ENCODE measurements around the gene FRMD3.
"Not testable (repeated sequence)": the region's sequence is repeated elsewhere in the genome, so short reads cannot be mapped to it uniquely, and the experiment has no call there.

Gene FRMD3

GRCh38 chr9:83367326-83367725 lies 170.9 kb downstream of the FRMD3 start:
- no peaks in the 10 kb centered on the region for H3K27me3 ChIP-seq (ENCODE audit: insufficient read depth, low read length, poor library complexity, severe bottlenecking)
- H2AFZ ChIP-seq (ENCODE audit: low read length): no peak overlapping the region
- no peaks in the 10 kb centered on the region for H3K9me2 ChIP-seq (replicated peaks; ENCODE audit: low read depth, low read length)
- no peaks in the 10 kb centered on the region for H3K79me2 ChIP-seq (ENCODE audit: insufficient read depth, low read length)
- no peaks in the 10 kb centered on the region for H3K4me1 ChIP-seq (ENCODE audit: insufficient read depth, low read length, poor library complexity, severe bottlenecking)
- no peak overlapping the region for H3K4me3 ChIP-seq (ENCODE audit: low read length, poor library complexity, severe bottlenecking)
- TF ChIP-seq CTCF (conservative IDR thresholded peaks at IDR 0.05; ENCODE audit: low read length) (no peak), EZH2phosphoT487 (IDR thresholded peaks at IDR 0.05; ENCODE audit: borderline replicate concordance) (no peak)
- H3K4me2 ChIP-seq (ENCODE audit: low read depth, low read length, poor library complexity, severe bottlenecking): no peak overlapping the region
- H3F3A ChIP-seq (ENCODE audit: low read depth): no peaks in the 10 kb centered on the region
- H3K9ac ChIP-seq (ENCODE audit: low read depth, low read length, poor library complexity, severe bottlenecking): no peak overlapping the region
- H3K9me3 ChIP-seq (ENCODE audit: insufficient read depth, low read depth, low read length): no peaks in the 10 kb centered on the region
- H4K20me1 ChIP-seq (ENCODE audit: insufficient read depth, low read length, poor library complexity, severe bottlenecking): no peaks in the 10 kb centered on the region
- H3K36me3 ChIP-seq (ENCODE audit: insufficient read depth, low read length): no peaks in the 10 kb centered on the region

DNA sequence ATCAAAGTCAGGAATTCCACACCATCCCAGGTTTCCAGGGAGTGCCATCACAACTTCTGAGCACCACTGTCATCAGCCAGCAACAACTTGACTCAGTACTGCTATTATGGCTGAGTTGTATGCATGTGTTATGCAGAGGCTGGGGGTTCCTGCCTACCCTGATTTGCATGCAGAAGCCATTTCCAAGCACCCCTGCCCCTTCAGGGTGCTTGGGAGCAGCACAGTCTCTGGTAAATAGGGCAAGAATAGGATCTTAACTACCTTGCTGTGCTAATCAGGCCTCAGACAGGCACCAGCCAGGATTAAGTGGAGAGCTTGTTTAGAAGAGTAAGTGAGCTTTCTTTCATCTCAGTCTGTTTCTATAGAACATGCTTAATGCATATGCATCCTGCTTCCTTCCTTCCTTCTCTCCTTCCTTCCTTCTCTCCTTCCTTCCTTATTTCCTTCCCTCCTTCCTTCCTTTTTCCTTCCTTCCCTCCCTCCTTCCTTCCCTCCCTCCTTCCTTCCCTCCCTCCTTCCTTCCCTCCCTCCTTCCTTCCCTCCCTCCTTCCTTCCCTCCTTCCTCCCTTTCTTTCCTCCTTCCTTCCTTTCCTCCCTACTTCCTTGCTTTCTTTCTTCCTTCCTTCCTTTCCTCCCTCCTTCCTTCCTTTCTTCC lies 175.7 kb downstream of the FRMD3 start:
- Histone ChIP-seq H3K4me2 (ENCODE audit: low read depth, low read length, poor library complexity, severe bottlenecking) (no peak overlapping the region), H3K79me2 (ENCODE audit: insufficient read depth, low read length) (no peaks in the 10 kb centered on the region), H3F3A (ENCODE audit: low read depth) (no peaks in the 10 kb centered on the region), H4K20me1 (ENCODE audit: insufficient read depth, low read length, poor library complexity, severe bottlenecking) (no peaks in the 10 kb centered on the region), H3K27me3 (ENCODE audit: insufficient read depth, low read length, poor library complexity, severe bottlenecking) (no peaks in the 10 kb centered on the region), H3K9me2 (replicated peaks; ENCODE audit: low read depth, low read length) (no peaks in the 10 kb centered on the region), H3K36me3 (ENCODE audit: insufficient read depth, low read length) (no peaks in the 10 kb centered on the region), H3K9me3 (ENCODE audit: insufficient read depth, low read depth, low read length) (no peaks in the 10 kb centered on the region), H3K4me3 (ENCODE audit: low read length, poor library complexity, severe bottlenecking) (no peak overlapping the region), H2AFZ (ENCODE audit: low read length) (no peak overlapping the region), H3K4me1 (ENCODE audit: insufficient read depth, low read length, poor library complexity, severe bottlenecking) (no peaks in the 10 kb centered on the region), H3K9ac (ENCODE audit: low read depth, low read length, poor library complexity, severe bottlenecking) (no peak overlapping the region)
- TF ChIP-seq EZH2phosphoT487 (IDR thresholded peaks at IDR 0.05; ENCODE audit: borderline replicate concordance) (no peak), CTCF (conservative IDR thresholded peaks at IDR 0.05; ENCODE audit: low read length) (no peak)

DNA sequence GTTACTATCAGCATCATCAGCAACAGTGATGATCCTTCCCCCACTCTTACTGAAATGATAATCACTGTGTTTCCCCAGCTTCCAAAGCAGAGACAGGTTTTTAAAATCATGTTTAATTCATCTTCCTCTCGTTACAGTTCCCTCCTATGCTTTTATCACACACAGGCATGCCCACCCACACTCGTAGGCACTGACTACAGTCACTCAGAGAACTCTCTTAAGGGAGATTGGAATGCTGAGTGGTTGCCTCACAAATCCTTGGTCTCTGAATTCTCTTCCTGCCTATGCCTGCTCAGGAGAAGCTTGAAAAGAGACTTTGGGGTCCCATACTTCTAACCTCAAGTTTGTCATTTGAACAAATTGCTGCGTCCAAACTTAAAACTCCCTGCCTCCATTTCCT lies 179.2 kb downstream of the FRMD3 start:
- H3K4me1 ChIP-seq (ENCODE audit: insufficient read depth, low read length, poor library complexity, severe bottlenecking): no peaks in the 10 kb centered on the region
- no peak overlapping the region for H3K9ac ChIP-seq (ENCODE audit: low read depth, low read length, poor library complexity, severe bottlenecking)
- H3K36me3 ChIP-seq (ENCODE audit: insufficient read depth, low read length): no peaks in the 10 kb centered on the region
- no peak for TF ChIP-seq EZH2phosphoT487 (IDR thresholded peaks at IDR 0.05; ENCODE audit: borderline replicate concordance)
- no peak for TF ChIP-seq CTCF (conservative IDR thresholded peaks at IDR 0.05; ENCODE audit: low read length)
- no peaks in the 10 kb centered on the region for H3K27me3 ChIP-seq (ENCODE audit: insufficient read depth, low read length, poor library complexity, severe bottlenecking)
- H3F3A ChIP-seq (ENCODE audit: low read depth): no peaks in the 10 kb centered on the region
- H2AFZ ChIP-seq (ENCODE audit: low read length): no peak overlapping the region
- H3K4me2 ChIP-seq (ENCODE audit: low read depth, low read length, poor library complexity, severe bottlenecking): no peak overlapping the region
- no peak overlapping the region for H3K4me3 ChIP-seq (ENCODE audit: low read length, poor library complexity, severe bottlenecking)
- H3K9me2 ChIP-seq (replicated peaks; ENCODE audit: low read depth, low read length): no peaks in the 10 kb centered on the region
- no peaks in the 10 kb centered on the region for H4K20me1 ChIP-seq (ENCODE audit: insufficient read depth, low read length, poor library complexity, severe bottlenecking)
- H3K9me3 ChIP-seq (ENCODE audit: insufficient read depth, low read depth, low read length): no peaks in the 10 kb centered on the region
- no peaks in the 10 kb centered on the region for H3K79me2 ChIP-seq (ENCODE audit: insufficient read depth, low read length)

DNA sequence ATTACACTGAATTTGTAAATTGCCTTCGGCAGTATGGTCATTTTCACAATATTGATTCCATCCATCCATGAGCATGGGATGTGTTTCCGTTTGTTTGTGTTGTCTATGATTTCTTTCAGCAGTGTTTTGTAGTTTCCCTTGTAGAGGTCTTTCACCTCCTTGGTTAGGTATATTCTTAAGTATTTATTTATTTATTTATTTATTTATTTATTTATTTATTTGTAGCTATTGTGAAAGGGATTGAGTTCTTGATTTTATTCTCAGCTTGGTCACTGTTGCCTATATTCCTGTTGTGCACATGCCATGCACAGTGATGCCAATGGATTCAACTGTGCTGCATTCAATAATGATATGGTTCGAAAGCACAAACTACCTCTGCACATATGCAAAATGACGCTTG lies 179.7 kb downstream of the FRMD3 start:
- H3K9me2 ChIP-seq (replicated peaks; ENCODE audit: low read depth, low read length); H3K79me2 ChIP-seq (ENCODE audit: insufficient read depth, low read length); H3K36me3 ChIP-seq (ENCODE audit: insufficient read depth, low read length); H3K9ac ChIP-seq (ENCODE audit: low read depth, low read length, poor library complexity, severe bottlenecking); H3K27me3 ChIP-seq (ENCODE audit: insufficient read depth, low read length, poor library complexity, severe bottlenecking); H3K9me3 ChIP-seq (ENCODE audit: insufficient read depth, low read depth, low read length); H3F3A ChIP-seq (ENCODE audit: low read depth); H3K4me1 ChIP-seq (ENCODE audit: insufficient read depth, low read length, poor library complexity, severe bottlenecking); H2AFZ ChIP-seq (ENCODE audit: low read length); H3K4me2 ChIP-seq (ENCODE audit: low read depth, low read length, poor library complexity, severe bottlenecking); H3K4me3 ChIP-seq (ENCODE audit: low read length, poor library complexity, severe bottlenecking); H4K20me1 ChIP-seq (ENCODE audit: insufficient read depth, low read length, poor library complexity, severe bottlenecking): not testable (repeated sequence)
